GM19468 (cell line): ENCODE measurements around the gene CSNK1G3.
"Not testable (repeated sequence)": the region's sequence is repeated elsewhere in the genome, so short reads cannot be mapped to it uniquely, and the experiment has no call there.

Experiments
- ATAC-seq: cut with Tn5 transposase; IDR thresholded peaks from one replicate; pipeline ENCODE4 v1.9.1; 2021; ENCODE audit warnings: mild to moderate bottlenecking, moderate library complexity, moderate number of reproducible peaks; ENCODE audit not compliant: unreplicated experiment; ENCODE audit errors: extremely low read depth

The CSNK1G3 gene

GRCh38 chr5:123628860-123629544, 117.0 kb downstream of the CSNK1G3 start:
- ATAC-seq: no peak

GRCh38 chr5:123636006-123636405, 124.0 kb downstream of the CSNK1G3 start:
- no peak for ATAC-seq

- ATAC-seq: not testable (repeated sequence)
Measured at GRCh38 chr5:123637028-123637427, 125.1 kb downstream of the CSNK1G3 start.

GRCh38 chr5:123639244-123639643, 127.3 kb downstream of the CSNK1G3 start:
- no peak for ATAC-seq

- no peak for ATAC-seq
Measured at GRCh38 chr5:123645024-123645603, 133.1 kb downstream of the CSNK1G3 start.

- ATAC-seq: no peak
Measured at GRCh38 chr5:123647066-123647465, 135.1 kb downstream of the CSNK1G3 start.

GRCh38 chr5:123651234-123651633, 139.3 kb downstream of the CSNK1G3 start:
- ATAC-seq: no peak

- no peak for ATAC-seq
Measured at GRCh38 chr5:123659011-123659410, 147.0 kb downstream of the CSNK1G3 start.

- ATAC-seq: no peak
Measured at GRCh38 chr5:123659495-123659894, 147.5 kb downstream of the CSNK1G3 start.

- no peak for ATAC-seq
Measured at GRCh38 chr5:123664961-123665360, 153.0 kb downstream of the CSNK1G3 start.

GRCh38 chr5:123665822-123666371, 153.9 kb downstream of the CSNK1G3 start:
- ATAC-seq: no peak
